SU-DHL-6 (cell line): Measurements from ENCODE around the gene ATP8A2.
"Not testable (repeated sequence)": the region's sequence is repeated elsewhere in the genome, so short reads cannot be mapped to it uniquely, and the experiment has no call there.

ENCODE experiments used
- H2AFZ ChIP-seq: fragments of 200-600 bp; sonication (generic); 2 replicates; pipeline ENCODE4 v1.6.1; 2014; ENCODE audit warnings: low read depth, mild to moderate bottlenecking, moderate library complexity, mixed read lengths, antibody characterized with exemption, low read length; ENCODE audit not compliant: severe bottlenecking
- H3F3A ChIP-seq: fragments of 200-600 bp; shearing (Covaris generic); 2 replicates; pipeline ENCODE4 v1.6.0; 2016; ENCODE audit warnings: antibody characterized with exemption, mild to moderate bottlenecking; ENCODE audit not compliant: insufficient read depth
- H3K27ac ChIP-seq: fragments of 200-600 bp; sonication (generic); 2 replicates; pipeline ENCODE4 v1.5.1; 2016; ENCODE audit warnings: low read depth, mild to moderate bottlenecking, low read length, moderate library complexity, mixed read lengths
- H3K27me3 ChIP-seq: fragments of 200-600 bp; sonication (generic), shearing (Covaris generic); 2 replicates; pipeline ENCODE4 v1.6.0; 2014; ENCODE audit warnings: mild to moderate bottlenecking, low read length
- H3K36me3 ChIP-seq: fragments of 200-600 bp; sonication (generic); 2 replicates; pipeline ENCODE4 v1.6.1; 2014; ENCODE audit warnings: mild to moderate bottlenecking, low read length, mixed read lengths
- H3K4me2 ChIP-seq: fragments of 300-600, 200-600 bp; shearing (Covaris generic), sonication (generic); 2 replicates; pipeline ENCODE4 v1.6.0; 2014; ENCODE audit warnings: low read length, low read depth, mild to moderate bottlenecking; ENCODE audit not compliant: poor library complexity, severe bottlenecking
- H3K4me3 ChIP-seq: fragments of 200-600 bp; sonication (generic); 2 replicates; pipeline ENCODE4 v1.5.1; 2014; ENCODE audit warnings: antibody characterized with exemption, low read length, mild to moderate bottlenecking, mixed read lengths; ENCODE audit not compliant: insufficient read depth, poor library complexity, severe bottlenecking
- H3K79me2 ChIP-seq: fragments of 200-600 bp; sonication (generic); 2 replicates; pipeline ENCODE4 v1.6.1; 2014; ENCODE audit warnings: mild to moderate bottlenecking, low read length, moderate library complexity; ENCODE audit not compliant: insufficient read depth
- H3K9ac ChIP-seq: fragments of 200-600 bp; sonication (generic); 2 replicates; pipeline ENCODE4 v1.7.0; 2014; ENCODE audit warnings: mild to moderate bottlenecking, low read length
- H3K9me2 ChIP-seq: fragments of 200-600 bp; sonication (generic); replicated peaks from 2 replicates; pipeline ENCODE4 v1.6.1; 2014; ENCODE audit warnings: low read length; ENCODE audit not compliant: insufficient read depth
- H3K9me3 ChIP-seq: fragments of 200-600 bp; sonication (generic); 2 replicates; pipeline ENCODE4 v1.6.1; 2014; ENCODE audit warnings: low read length, mixed read lengths; ENCODE audit not compliant: insufficient read depth
- H4K20me1 ChIP-seq: fragments of 200-600 bp; sonication (generic); 2 replicates; pipeline ENCODE4 v1.6.1; 2014; ENCODE audit warnings: low read depth, mild to moderate bottlenecking, antibody characterized with exemption, low read length, moderate library complexity, mixed read lengths
- CTCF ChIP-seq: fragments of 200-600 bp; sonication (generic); IDR thresholded peaks from one replicate; pipeline ENCODE4 v1.5.1; 2017; ENCODE audit warnings: antibody characterized with exemption, mild to moderate bottlenecking, low read length, moderate library complexity; ENCODE audit not compliant: insufficient read depth, poor library complexity, severe bottlenecking
- EZH2phosphoT487 ChIP-seq: fragments of 200-600 bp; sonication (generic), shearing (Covaris generic); conservative IDR thresholded peaks from 2 replicates; pipeline ENCODE4 v1.6.1; 2018; ENCODE audit warnings: mild to moderate bottlenecking, antibody characterized with exemption, low read length, moderate library complexity, mixed read lengths

Gene ATP8A2

GRCh38 chr13:25352806-25353205 lies 19.0 kb upstream of the ATP8A2 start:
- Histone ChIP-seq H3K27me3 (no peaks in the 10 kb centered on the region), H3F3A (no peaks in the 10 kb centered on the region), H3K79me2 (no peaks in the 10 kb centered on the region), H3K4me3 (no peak overlapping the region), H3K9me2 (no peaks in the 10 kb centered on the region), H3K9me3 (no peaks in the 10 kb centered on the region), H3K9ac (no peak overlapping the region), H3K27ac (no peak overlapping the region), H3K36me3 (no peaks in the 10 kb centered on the region), H2AFZ (no peak overlapping the region), H4K20me1 (no peaks in the 10 kb centered on the region), H3K4me2 (no peak overlapping the region)
- TF ChIP-seq CTCF (no peak), EZH2phosphoT487 (no peak)

GRCh38 chr13:25353344-25353743 lies 18.4 kb upstream of the ATP8A2 start:
- no peaks in the 10 kb centered on the region for H3K27me3 ChIP-seq
- no peak overlapping the region for H2AFZ ChIP-seq

GRCh38 chr13:25354377-25354776 lies 17.4 kb upstream of the ATP8A2 start:
- no peak overlapping the region for H2AFZ ChIP-seq
- no peaks in the 10 kb centered on the region for H3K27me3 ChIP-seq
- no peak overlapping the region for H3K4me2 ChIP-seq
- no peak overlapping the region for H3K4me3 ChIP-seq
- H3K36me3 ChIP-seq = no peaks in the 10 kb centered on the region
- H4K20me1 ChIP-seq = no peaks in the 10 kb centered on the region
- no peaks in the 10 kb centered on the region for H3K79me2 ChIP-seq
- TF ChIP-seq EZH2phosphoT487 (no peak), CTCF (no peak)
- no peak overlapping the region for H3K27ac ChIP-seq
- no peaks in the 10 kb centered on the region for H3K9me2 ChIP-seq
- no peaks in the 10 kb centered on the region for H3K9me3 ChIP-seq
- no peak overlapping the region for H3K9ac ChIP-seq
- H3F3A ChIP-seq = no peaks in the 10 kb centered on the region

More at GRCh38 chr13:25353344-25353743, 18.4 kb upstream of the ATP8A2 start:
- H3K9me3 ChIP-seq = no peaks in the 10 kb centered on the region
- TF ChIP-seq EZH2phosphoT487 (no peak), CTCF (no peak)
- no peak overlapping the region for H3K27ac ChIP-seq
- H3K36me3 ChIP-seq = no peaks in the 10 kb centered on the region
- no peak overlapping the region for H3K4me2 ChIP-seq
- H3K79me2 ChIP-seq = no peaks in the 10 kb centered on the region
- H4K20me1 ChIP-seq = no peaks in the 10 kb centered on the region
- no peak overlapping the region for H3K9ac ChIP-seq
- no peaks in the 10 kb centered on the region for H3K9me2 ChIP-seq
- H3F3A ChIP-seq = no peaks in the 10 kb centered on the region
- H3K4me3 ChIP-seq = no peak overlapping the region

- H3K9me3 ChIP-seq, H3K36me3 ChIP-seq, H3K27me3 ChIP-seq, H3K4me3 ChIP-seq, H3K79me2 ChIP-seq, H3K9me2 ChIP-seq, H3K27ac ChIP-seq, H3K4me2 ChIP-seq, H4K20me1 ChIP-seq, H2AFZ ChIP-seq, H3K9ac ChIP-seq, H3F3A ChIP-seq: not testable (repeated sequence)
These were observed 11.3 kb upstream of the ATP8A2 start for GRCh38 chr13:25360443-25360842.
